Stimulated activated CD4-positive, alpha-beta T cell treated with anti-CD3 and anti-CD28 coated beads, Interleukin-1b, Interleukin-23, amount 100 ng/mL, for 1 hour (primary cell): Measurements from ENCODE around the gene NPAP1.
"Not testable (repeated sequence)": the region's sequence is repeated elsewhere in the genome, so short reads cannot be mapped to it uniquely, and the experiment has no call there.

ENCODE experiments used
- DNase-seq, 2 donors: peaks; one replicate each; pipeline ENCODE4 v3.0.0-alpha.2; 2020; ENCODE audit warnings: low read depth in 2 of 2

NPAP1 gene

GRCh38 chr15:24675332-24676144 is at the start of gene NPAP1:
NPAP1 (plus strand) TSS chr15:24675775; CDS start chr15:24675868, 93 bp downstream.
- DNase-seq: no peak

- no peak for DNase-seq
Observed at GRCh38 chr15:24627443-24627842, 48.1 kb upstream of the NPAP1 start.

GRCh38 chr15:24633082-24633481 is 42.5 kb upstream of the NPAP1 start:
- DNase-seq: no peak

- not testable (repeated sequence) for DNase-seq
Observed at GRCh38 chr15:24639412-24639811, 36.2 kb upstream of the NPAP1 start.

- DNase-seq: no peak
Observed at GRCh38 chr15:24645627-24646026, 29.9 kb upstream of the NPAP1 start.

GRCh38 chr15:24659622-24660021 is 16.0 kb upstream of the NPAP1 start:
- no peak for DNase-seq

- DNase-seq: no peak
Observed at GRCh38 chr15:24662991-24663390, 12.6 kb upstream of the NPAP1 start.

- no peak for DNase-seq
Observed at GRCh38 chr15:24676431-24676830, 856 bp downstream of the NPAP1 start.

- DNase-seq: no peak
Observed at GRCh38 chr15:24678485-24678884, 2.9 kb downstream of the NPAP1 start.

- DNase-seq: no peak
Observed at GRCh38 chr15:24682002-24682401, 6.4 kb downstream of the NPAP1 start.

GRCh38 chr15:24682905-24683304 is 7.3 kb downstream of the NPAP1 start:
- not testable (repeated sequence) for DNase-seq

- DNase-seq: no peak
Observed at GRCh38 chr15:24683736-24684135, 8.2 kb downstream of the NPAP1 start.

- DNase-seq: no peak
Observed at GRCh38 chr15:24684313-24684712, 8.7 kb downstream of the NPAP1 start.

GRCh38 chr15:24696201-24696600 is 20.6 kb downstream of the NPAP1 start:
- no peak for DNase-seq

GRCh38 chr15:24696842-24697241 is 21.3 kb downstream of the NPAP1 start:
- no peak for DNase-seq

- DNase-seq: no peak
Observed at GRCh38 chr15:24718289-24719082, 42.9 kb downstream of the NPAP1 start.

- DNase-seq: no peak
Observed at GRCh38 chr15:24729760-24730159, 54.2 kb downstream of the NPAP1 start.
